Activated T-cell treated with anti-CD3 and anti-CD28 coated beads, Interleukin-2, amount 50 U/mL, for 4 hours (primary cell): ENCODE measurements around the gene ANKS1A. TPM values are rescaled to one million over a fixed set of nuclear protein-coding genes. Genes with fewer than 3 reads are reported as not detected.
A peak's percentile ranks its signal among the peaks of the same experiment; 100 is the strongest.
"Not testable (repeated sequence)": the region's sequence is repeated elsewhere in the genome, so short reads cannot be mapped to it uniquely, and the experiment has no call there.

Source experiments
- ATAC-seq, 2 donors: fragments of 200-7000 bp; cut with Tn5 transposase; one replicate each; pipeline ENCODE4 v1.10.0; 2021
- DNase-seq: peaks from one replicate; pipeline ENCODE4 v3.0.0-alpha.2; 2020
- H3K27me3 Mint-ChIP-seq: one replicate; pipeline ENCODE4 v1.8.0; 2021; ENCODE audit warnings: low read depth, mixed read lengths
- H3K36me3 Mint-ChIP-seq: one replicate; pipeline ENCODE4 v1.8.0; 2022; ENCODE audit warnings: mixed read lengths; ENCODE audit not compliant: insufficient read depth
- H3K4me1 Mint-ChIP-seq: one replicate; pipeline ENCODE4 v1.8.0; 2021; ENCODE audit warnings: low read depth, mixed read lengths
- H3K4me3 Mint-ChIP-seq: one replicate; pipeline ENCODE4 v1.8.0; 2021; ENCODE audit warnings: mild to moderate bottlenecking, moderate library complexity, mixed read lengths
- H3K9me3 Mint-ChIP-seq: one replicate; pipeline ENCODE4 v1.8.0; 2021; ENCODE audit warnings: mixed read lengths
- total RNA-seq, 3 donors: library from RNA; stranded (reverse); gene quantifications; one replicate each; pipeline ENCODE4 v1.2.1, GENCODE V29; 2021

ANKS1A gene
- total RNA-seq, 3 donors from 2014 or later, result 7.7 to 8.3 (median 8.2) TPM

- no peak for ATAC-seq
- Mint-ChIP-seq H3K27me3 (peaks cover 9% of the 10 kb centered on the region), H3K9me3 (peaks cover 1% of the 10 kb centered on the region), H3K36me3 (no peaks in the 10 kb centered on the region), H3K4me3 (no peak overlapping the region), H3K4me1 (no peaks in the 10 kb centered on the region)
- no peak for DNase-seq
Observed at GRCh38 chr6:35128042-35128441, 239.0 kb downstream of the ANKS1A start.

- Mint-ChIP-seq H3K27me3 (peaks cover 9% of the 10 kb centered on the region), H3K36me3 (no peaks in the 10 kb centered on the region), H3K4me1 (no peaks in the 10 kb centered on the region), H3K9me3 (no peaks in the 10 kb centered on the region), H3K4me3 (no peak overlapping the region)
- DNase-seq (no peak), ATAC-seq (no peak)
Observed at GRCh38 chr6:35128496-35128895, 239.4 kb downstream of the ANKS1A start.

DNA sequence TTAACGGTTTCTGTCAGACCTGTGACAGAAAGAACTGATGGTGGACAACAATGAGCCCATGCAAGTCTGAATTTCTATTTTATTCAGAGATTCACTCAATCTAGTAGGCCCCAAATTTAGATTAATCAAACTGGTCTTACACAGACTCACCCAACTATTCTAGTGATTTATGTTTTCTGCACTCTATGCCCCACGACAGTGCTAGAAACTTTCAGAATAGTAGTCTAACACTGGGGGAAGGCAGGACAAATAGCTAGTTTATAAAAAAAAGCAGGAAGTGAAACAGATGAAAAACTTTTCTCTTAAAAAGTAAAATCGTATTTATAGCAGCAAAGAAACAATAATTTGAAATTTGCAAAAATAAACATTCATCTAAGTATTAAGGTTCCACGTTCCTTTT lies 247.1 kb downstream of the ANKS1A start:
- Mint-ChIP-seq H3K36me3 (no peaks in the 10 kb centered on the region), H3K27me3 (peaks cover 12% of the 10 kb centered on the region), H3K9me3 (no peaks in the 10 kb centered on the region), H3K4me3 (no peak overlapping the region), H3K4me1 (peaks cover 11% of the 10 kb centered on the region)
- ATAC-seq (no peak), DNase-seq (no peak)

DNA sequence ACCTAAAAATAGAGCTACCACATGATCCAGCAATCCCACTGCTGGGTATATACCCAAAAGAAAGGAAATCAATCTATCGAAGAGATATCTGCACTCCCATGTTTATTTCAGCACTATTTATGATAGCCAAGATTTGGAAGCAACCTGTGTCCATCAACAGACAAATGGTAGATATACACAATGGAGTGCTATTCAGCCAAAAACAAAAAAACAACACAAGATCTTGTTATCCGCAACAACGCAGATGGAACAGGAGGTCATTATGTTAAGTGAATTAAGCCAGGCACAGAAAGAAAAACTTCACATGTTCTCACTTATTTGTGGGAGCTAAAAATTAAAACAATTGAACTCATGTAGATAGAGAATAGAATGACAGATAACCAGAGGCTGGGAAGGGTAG lies 249.1 kb downstream of the ANKS1A start:
- peaks cover 14% of the 10 kb centered on the region for H3K4me1 Mint-ChIP-seq
- not testable (repeated sequence) for H3K4me3 Mint-ChIP-seq, H3K9me3 Mint-ChIP-seq, H3K36me3 Mint-ChIP-seq, DNase-seq, ATAC-seq
- peaks cover 20% of the 10 kb centered on the region for H3K27me3 Mint-ChIP-seq

- no peak overlapping the region for H3K4me3 Mint-ChIP-seq
- H3K4me1 Mint-ChIP-seq, result peaks cover 14% of the 10 kb centered on the region
- H3K36me3 Mint-ChIP-seq, result no peaks in the 10 kb centered on the region
- ATAC-seq (no peak), DNase-seq (no peak)
- no peaks in the 10 kb centered on the region for H3K9me3 Mint-ChIP-seq
- H3K27me3 Mint-ChIP-seq, result peaks cover 20% of the 10 kb centered on the region
Observed at GRCh38 chr6:35139470-35139869, 250.4 kb downstream of the ANKS1A start.

GRCh38 chr6:35139924-35140638 lies 251.0 kb downstream of the ANKS1A start:
- Mint-ChIP-seq H3K4me3 (peak overlapping the region; percentile 51), H3K4me1 (peaks cover 14% of the 10 kb centered on the region), H3K36me3 (no peaks in the 10 kb centered on the region), H3K27me3 (peaks cover 20% of the 10 kb centered on the region), H3K9me3 (no peaks in the 10 kb centered on the region)
- peak in 1 of 2 donors; percentile 61 for ATAC-seq
- peak; percentile 27 for DNase-seq

DNA sequence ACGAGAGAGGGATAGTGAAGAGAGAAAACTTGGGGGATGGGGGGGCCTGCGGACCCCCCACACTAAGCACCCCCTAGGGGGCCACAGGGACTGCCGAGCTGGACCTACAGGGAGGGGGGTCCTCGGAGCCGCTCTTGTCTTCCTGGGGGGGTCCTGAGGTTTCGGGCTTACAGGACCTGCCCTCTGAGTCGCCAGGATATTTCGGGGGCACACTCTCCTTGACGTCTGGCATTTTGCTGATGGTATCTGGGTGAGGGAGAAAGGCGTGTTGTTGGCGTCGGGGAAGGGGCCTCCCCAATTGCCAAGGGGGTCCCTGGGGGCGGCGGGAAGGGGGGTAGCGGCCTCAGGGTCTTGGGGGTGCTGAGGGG lies 251.6 kb downstream of the ANKS1A start:
- H3K4me3 Mint-ChIP-seq, result peak overlapping the region; percentile 51

More for the DNA sequence above, 251.6 kb downstream of the ANKS1A start:
- peaks cover 14% of the 10 kb centered on the region for H3K4me1 Mint-ChIP-seq
- H3K27me3 Mint-ChIP-seq, result peaks cover 20% of the 10 kb centered on the region
- ATAC-seq (peak in 1 of 2 donors; percentile 14), DNase-seq (no peak)
- no peaks in the 10 kb centered on the region for H3K9me3 Mint-ChIP-seq
- no peaks in the 10 kb centered on the region for H3K36me3 Mint-ChIP-seq

Other genes with a start within 250 kb of the ANKS1A start
- 10 to 100 TPM; 47.0 to 57.6 (median 53.4) TPM for gene ILRUN, start 192.5 kb upstream of the ANKS1A start, total RNA-seq
- gene SNRPC, start 131.8 kb upstream of the ANKS1A start, total RNA-seq, result 100 to 1,000 TPM; 227 to 269 (median 247) TPM
- gene BLTP3A, start 97.2 kb upstream of the ANKS1A start, total RNA-seq, result 10 to 100 TPM; 15.8 to 18.1 (median 17.0) TPM
- gene TAF11, start 1.2 kb upstream of the ANKS1A start, total RNA-seq, result 10 to 100 TPM; 26.1 to 33.4 (median 28.5) TPM